Smooth muscle cell (in vitro differentiated cells): ENCODE results near the gene MYL4. TPM values are rescaled to one million over a fixed set of nuclear protein-coding genes. Genes with fewer than 3 reads are reported as not detected.
"Not testable (repeated sequence)": the region's sequence is repeated elsewhere in the genome, so short reads cannot be mapped to it uniquely, and the experiment has no call there.

Experiments
- DNase-seq: peaks from one replicate; lab custom pipeline; 2025; ENCODE audit not compliant: unreplicated experiment; lab: John Stamatoyannopoulos, UW
- H2AFZ ChIP-seq: fragments of 200-600 bp; sonication (generic); 2 replicates; pipeline ENCODE4 v1.6.0; 2016; ENCODE audit warnings: antibody characterized with exemption, low read depth, mild to moderate bottlenecking
- H3F3A ChIP-seq: fragments of 200-600 bp; sonication (generic); 2 replicates; pipeline ENCODE4 v1.6.0; 2017; ENCODE audit warnings: antibody characterized with exemption, low read depth
- H3K27ac ChIP-seq: fragments of 200-600 bp; sonication (generic); 2 replicates; pipeline ENCODE4 v1.5.1; 2016; ENCODE audit warnings: low read depth, mild to moderate bottlenecking
- H3K27me3 ChIP-seq: fragments of 200-600 bp; sonication (generic); 2 replicates; pipeline ENCODE4 v1.6.1; 2016; ENCODE audit warnings: low read depth, mild to moderate bottlenecking
- H3K36me3 ChIP-seq: fragments of 200-600 bp; sonication (generic); 2 replicates; pipeline ENCODE4 v1.5.1; 2016; ENCODE audit warnings: low read depth
- H3K4me1 ChIP-seq: fragments of 200-600 bp; sonication (generic); 2 replicates; pipeline ENCODE4 v1.5.1; 2016; ENCODE audit warnings: low read depth
- H3K4me2 ChIP-seq: fragments of 200-600 bp; sonication (generic); 2 replicates; pipeline ENCODE4 v1.6.0; 2016; ENCODE audit warnings: mild to moderate bottlenecking
- H3K4me3 ChIP-seq: fragments of 200-600 bp; sonication (generic); 2 replicates; pipeline ENCODE4 v1.5.1; 2016; ENCODE audit warnings: mild to moderate bottlenecking
- H3K79me2 ChIP-seq: fragments of 200-600 bp; sonication (generic); 2 replicates; pipeline ENCODE4 v1.6.0; 2016; ENCODE audit warnings: low read depth, mild to moderate bottlenecking
- H3K9ac ChIP-seq: fragments of 200-600 bp; sonication (generic); 2 replicates; pipeline ENCODE4 v1.6.0; 2016; ENCODE audit warnings: low read depth
- H3K9me3 ChIP-seq: fragments of 200-600 bp; sonication (generic); replicated peaks from 2 replicates; pipeline ENCODE4 v1.5.1; 2016; ENCODE audit warnings: low read depth
- H4K20me1 ChIP-seq: fragments of 200-600 bp; sonication (generic); 2 replicates; pipeline ENCODE4 v1.6.0; 2016; ENCODE audit warnings: low read depth
- WGBS: methylation state at CpG from one replicate; pipeline ENCODE4 v1.1.7; 2016; ENCODE audit warnings: low lambda C conversion rate; 5-methylcytosine and 5-hydroxymethylcytosine counted together
- polyA plus RNA-seq: library from polyadenylated mRNA; unstranded; fragments of >200 nt; fragmentation: Nextera tagmentation; extraction: Ambion mirVana; gene quantifications from 2 replicates; pipeline ENCODE4 v1.2.1, GENCODE V29; 2016
- total RNA-seq: library from RNA; depleted of rRNA; stranded (reverse); fragments of >200 nt; gene quantifications from 2 replicates; pipeline ENCODE4 v1.2.3, GENCODE V29; 2014
- TF ChIP-seq, protein P1 (sequence below): fragments of 200-600 bp; sonication (generic); IDR thresholded peaks from 2 replicates; pipeline ENCODE4 v1.5.1; 2017; ENCODE audit warnings: borderline replicate concordance, mild to moderate bottlenecking, antibody characterized with exemption; ENCODE audit not compliant: insufficient read depth, poor library complexity, severe bottlenecking

Gene MYL4
- total and polyA plus RNA-seq, 2 experiments from 2014 or later: 6.5 to 8.3 TPM

DNA sequence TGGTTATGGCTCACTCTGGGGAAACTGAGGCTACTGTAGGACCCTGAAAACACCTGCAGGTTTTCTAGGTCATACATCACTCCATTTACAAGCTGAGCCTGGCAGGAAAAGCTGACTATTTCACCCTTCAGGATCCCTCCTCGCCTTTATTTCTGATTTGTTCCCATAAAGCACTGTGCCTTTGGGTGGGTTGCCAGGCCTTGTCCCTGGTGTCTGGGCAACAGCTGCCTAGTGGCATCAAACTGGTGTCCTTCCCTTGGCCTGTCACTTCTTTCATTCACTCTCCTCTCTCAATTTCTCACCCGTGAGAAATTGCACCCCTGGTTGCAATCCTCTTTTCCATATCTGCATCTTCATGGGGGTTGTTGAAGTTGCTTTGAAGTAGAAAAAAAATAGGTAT, 1.6 kb downstream of the MYL4 start:
- Histone ChIP-seq H3K4me3 (no peak overlapping the region), H3K4me2 (no peak overlapping the region), H2AFZ (no peak overlapping the region), H3K79me2 (no peaks in the 10 kb centered on the region), H3K9ac (no peak overlapping the region), H3K9me3 (no peaks in the 10 kb centered on the region), H3K36me3 (no peaks in the 10 kb centered on the region), H3K27me3 (no peaks in the 10 kb centered on the region), H3K27ac (no peak overlapping the region), H3K4me1 (peaks cover 2% of the 10 kb centered on the region), H4K20me1 (no peaks in the 10 kb centered on the region), H3F3A (peaks cover 5% of the 10 kb centered on the region)
- TF ChIP-seq, protein P1, sequence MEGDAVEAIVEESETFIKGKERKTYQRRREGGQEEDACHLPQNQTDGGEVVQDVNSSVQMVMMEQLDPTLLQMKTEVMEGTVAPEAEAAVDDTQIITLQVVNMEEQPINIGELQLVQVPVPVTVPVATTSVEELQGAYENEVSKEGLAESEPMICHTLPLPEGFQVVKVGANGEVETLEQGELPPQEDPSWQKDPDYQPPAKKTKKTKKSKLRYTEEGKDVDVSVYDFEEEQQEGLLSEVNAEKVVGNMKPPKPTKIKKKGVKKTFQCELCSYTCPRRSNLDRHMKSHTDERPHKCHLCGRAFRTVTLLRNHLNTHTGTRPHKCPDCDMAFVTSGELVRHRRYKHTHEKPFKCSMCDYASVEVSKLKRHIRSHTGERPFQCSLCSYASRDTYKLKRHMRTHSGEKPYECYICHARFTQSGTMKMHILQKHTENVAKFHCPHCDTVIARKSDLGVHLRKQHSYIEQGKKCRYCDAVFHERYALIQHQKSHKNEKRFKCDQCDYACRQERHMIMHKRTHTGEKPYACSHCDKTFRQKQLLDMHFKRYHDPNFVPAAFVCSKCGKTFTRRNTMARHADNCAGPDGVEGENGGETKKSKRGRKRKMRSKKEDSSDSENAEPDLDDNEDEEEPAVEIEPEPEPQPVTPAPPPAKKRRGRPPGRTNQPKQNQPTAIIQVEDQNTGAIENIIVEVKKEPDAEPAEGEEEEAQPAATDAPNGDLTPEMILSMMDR: no peak
- DNase-seq: no peak
- 87% methylated on average over 2 of the region's 2 CpGs for WGBS

DNA sequence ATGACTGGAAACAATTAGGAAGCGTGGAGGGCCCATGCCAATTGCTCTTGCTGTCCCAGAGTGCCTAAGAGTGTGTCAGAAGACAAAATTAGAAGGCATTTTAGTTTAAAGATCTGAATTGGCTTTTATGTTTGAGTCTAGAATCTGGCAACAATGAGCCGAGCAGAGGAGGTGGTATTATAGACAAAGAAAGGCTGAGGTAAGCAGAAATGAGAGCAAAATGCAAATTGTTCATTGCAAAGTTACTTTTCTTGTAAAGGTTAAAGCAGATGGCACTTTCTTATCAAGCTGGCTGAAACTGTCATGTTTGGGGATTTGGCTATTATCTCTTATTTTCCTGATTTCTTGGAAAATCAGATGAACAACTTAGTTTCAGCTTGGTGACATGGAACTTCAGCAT, 3.3 kb downstream of the MYL4 start:
- no peaks in the 10 kb centered on the region for H3K36me3 ChIP-seq
- no peaks in the 10 kb centered on the region for H3K9me3 ChIP-seq
- H3K4me1 ChIP-seq: no peaks in the 10 kb centered on the region
- no peak overlapping the region for H2AFZ ChIP-seq
- no peaks in the 10 kb centered on the region for H4K20me1 ChIP-seq
- WGBS: 78% methylated on average over 2 of the region's 2 CpGs
- TF ChIP-seq, protein P1: no peak
- H3K27me3 ChIP-seq: no peaks in the 10 kb centered on the region
- no peaks in the 10 kb centered on the region for H3K79me2 ChIP-seq
- H3K9ac ChIP-seq: no peak overlapping the region
- no peaks in the 10 kb centered on the region for H3F3A ChIP-seq
- no peak overlapping the region for H3K4me2 ChIP-seq
- no peak overlapping the region for H3K27ac ChIP-seq
- H3K4me3 ChIP-seq: no peak overlapping the region
- DNase-seq: no peak

DNA sequence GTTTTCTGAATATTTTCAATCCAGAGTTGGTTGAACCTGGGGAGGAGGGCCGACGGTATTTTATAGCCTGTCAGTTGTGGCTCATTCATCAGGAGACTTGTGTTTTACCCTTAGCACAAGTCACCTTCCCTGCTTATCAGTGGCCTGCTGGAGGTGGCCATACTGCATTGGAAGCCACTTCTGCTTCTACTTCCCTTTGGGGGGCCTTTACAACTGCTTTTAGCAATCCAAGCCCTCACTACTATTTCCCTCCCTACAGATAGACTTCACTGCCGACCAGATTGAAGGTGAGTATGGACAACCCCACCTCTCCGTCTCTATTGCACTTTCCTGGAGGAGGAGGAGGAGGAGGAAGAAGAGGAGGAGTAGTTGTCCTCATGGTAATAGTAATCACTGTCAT, 4.4 kb downstream of the MYL4 start:
- no peaks in the 10 kb centered on the region for H3K27me3 ChIP-seq
- no peak overlapping the region for H3K4me2 ChIP-seq
- H3K36me3 ChIP-seq: no peaks in the 10 kb centered on the region
- H3K9ac ChIP-seq: no peak overlapping the region
- no peaks in the 10 kb centered on the region for H3F3A ChIP-seq
- TF ChIP-seq, protein P1: no peak
- no peaks in the 10 kb centered on the region for H3K4me1 ChIP-seq
- H3K9me3 ChIP-seq: no peaks in the 10 kb centered on the region
- H2AFZ ChIP-seq: no peak overlapping the region
- H3K79me2 ChIP-seq: no peaks in the 10 kb centered on the region
- no peak for DNase-seq
- no peaks in the 10 kb centered on the region for H4K20me1 ChIP-seq
- 91% methylated on average over 4 of the region's 4 CpGs for WGBS
- no peak overlapping the region for H3K4me3 ChIP-seq
- no peak overlapping the region for H3K27ac ChIP-seq

DNA sequence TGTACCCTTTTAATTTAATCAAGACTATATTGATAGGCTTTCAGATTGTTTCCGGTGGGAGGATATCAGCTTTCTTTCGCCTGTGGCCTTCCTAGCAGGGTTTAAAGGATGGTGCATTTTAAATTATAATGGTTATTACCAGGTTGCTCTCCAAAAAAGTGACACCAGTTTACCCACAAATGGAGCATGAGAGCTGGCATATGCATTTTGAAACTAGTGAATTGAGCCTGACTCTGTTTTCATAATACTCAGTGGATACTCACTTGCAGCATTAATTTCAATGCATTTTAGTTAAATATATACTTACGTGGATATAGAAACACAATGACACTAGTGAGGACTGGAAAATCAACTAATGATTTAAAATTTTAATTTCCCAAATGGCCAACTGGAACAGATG, 5.8 kb downstream of the MYL4 start:
- H3K27ac ChIP-seq: no peak overlapping the region

DNA sequence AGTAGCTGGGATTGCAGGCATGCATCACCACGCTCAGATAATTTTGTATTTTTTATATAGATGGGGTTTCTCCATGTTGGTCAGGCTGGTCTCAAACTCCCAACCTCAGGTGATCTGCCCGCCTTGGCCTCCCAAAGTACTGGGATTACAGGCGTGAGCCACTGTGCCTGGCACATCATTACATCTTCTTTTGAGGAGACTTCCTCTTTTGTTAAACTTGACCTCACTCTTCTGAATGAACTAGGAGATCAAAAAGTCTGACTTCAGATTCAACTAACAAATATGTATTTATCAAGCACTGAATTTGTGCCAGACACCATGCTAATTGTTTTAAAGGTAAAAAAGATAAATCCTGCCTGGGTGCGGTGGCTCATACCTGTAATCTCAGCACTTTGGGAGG, 7.7 kb downstream of the MYL4 start:
- not testable (repeated sequence) for H3K4me2 ChIP-seq, H3K9me3 ChIP-seq, H2AFZ ChIP-seq, H3K4me1 ChIP-seq, H3K27ac ChIP-seq, H3K79me2 ChIP-seq, H3K36me3 ChIP-seq, DNase-seq, H4K20me1 ChIP-seq, H3K27me3 ChIP-seq, H3K4me3 ChIP-seq, H3K9ac ChIP-seq, H3F3A ChIP-seq
- whole genome bisulfite sequencing: 100% methylated on average over 4 of the region's 4 CpGs

More for the DNA sequence above, 5.8 kb downstream of the MYL4 start:
- no peak overlapping the region for H3K4me2 ChIP-seq
- DNase-seq: no peak
- H2AFZ ChIP-seq: no peak overlapping the region
- no peaks in the 10 kb centered on the region for H3K79me2 ChIP-seq
- no peak overlapping the region for H3K9ac ChIP-seq
- TF ChIP-seq, protein P1: no peak
- 95% methylated on average over 3 of the region's 3 CpGs for WGBS
- no peaks in the 10 kb centered on the region for H4K20me1 ChIP-seq
- H3K4me1 ChIP-seq: no peaks in the 10 kb centered on the region
- H3K36me3 ChIP-seq: no peaks in the 10 kb centered on the region
- H3K9me3 ChIP-seq: no peaks in the 10 kb centered on the region
- H3K27me3 ChIP-seq: no peaks in the 10 kb centered on the region
- H3K4me3 ChIP-seq: no peak overlapping the region
- H3F3A ChIP-seq: no peaks in the 10 kb centered on the region

DNA sequence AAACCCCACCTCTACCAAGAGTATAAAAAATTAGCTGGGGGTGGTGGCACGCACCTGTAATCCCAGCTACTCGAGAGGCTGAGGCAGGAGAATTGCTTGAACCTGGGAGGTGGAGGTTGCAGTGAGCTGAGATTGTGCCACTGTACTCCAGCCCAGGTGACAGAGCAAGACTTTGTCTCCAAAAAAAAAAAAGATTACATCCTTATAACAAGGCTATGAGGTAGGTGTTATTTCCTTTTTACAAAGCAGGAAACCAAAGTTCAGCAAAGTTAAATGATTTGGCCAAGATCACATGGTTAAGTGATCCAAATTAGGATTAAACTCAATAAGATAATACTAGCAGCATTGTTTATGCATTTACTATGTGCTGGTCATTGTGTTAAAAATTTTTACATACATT, 8.1 kb downstream of the MYL4 start:
- H3K4me3 ChIP-seq, H3K4me1 ChIP-seq, H2AFZ ChIP-seq, H3K4me2 ChIP-seq, H3F3A ChIP-seq, H3K27me3 ChIP-seq, H3K79me2 ChIP-seq, DNase-seq, H3K9ac ChIP-seq, H4K20me1 ChIP-seq, H3K36me3 ChIP-seq, H3K9me3 ChIP-seq, H3K27ac ChIP-seq: not testable (repeated sequence)
- WGBS: 75% methylated on average over 2 of the region's 2 CpGs
